Ectodermal cell (in vitro differentiated cells): Measurements from ENCODE around the gene GDE1.
"Not testable (repeated sequence)": the region's sequence is repeated elsewhere in the genome, so short reads cannot be mapped to it uniquely, and the experiment has no call there.

Experiments
- H3K27ac ChIP-seq: 2 replicates; pipeline ENCODE4 v1.7.0; 2013; ENCODE audit warnings: mild to moderate bottlenecking, low read depth, low read length; ENCODE audit not compliant: insufficient read depth, poor library complexity, severe bottlenecking
- H3K27me3 ChIP-seq: 2 replicates; pipeline ENCODE4 v1.7.0; 2013; ENCODE audit warnings: mild to moderate bottlenecking, low read length; ENCODE audit not compliant: insufficient read depth, control insufficient read depth, poor library complexity, severe bottlenecking
- H3K36me3 ChIP-seq: one replicate; pipeline ENCODE4 v1.7.0; 2013; ENCODE audit warnings: low read length; ENCODE audit not compliant: control insufficient read depth, insufficient read depth
- H3K4me1 ChIP-seq: one replicate; pipeline ENCODE4 v1.7.0; 2013; ENCODE audit warnings: low read length; ENCODE audit not compliant: control insufficient read depth, insufficient read depth
- H3K4me3 ChIP-seq: 2 replicates; pipeline ENCODE4 v1.7.0; 2013; ENCODE audit warnings: low read depth, low read length, control low read depth; ENCODE audit not compliant: insufficient read depth
- H3K9me3 ChIP-seq: 2 replicates; pipeline ENCODE4 v1.7.0; 2013; ENCODE audit warnings: mild to moderate bottlenecking, low read length, moderate library complexity; ENCODE audit not compliant: control insufficient read depth
- WGBS, 2 experiments: methylation state at CpG; one replicate each; pipeline ENCODE4 v1.1.7; 2013; ENCODE audit warnings: missing lambda C conversion rate in 2 of 2; 5-methylcytosine and 5-hydroxymethylcytosine counted together

Gene GDE1

DNA sequence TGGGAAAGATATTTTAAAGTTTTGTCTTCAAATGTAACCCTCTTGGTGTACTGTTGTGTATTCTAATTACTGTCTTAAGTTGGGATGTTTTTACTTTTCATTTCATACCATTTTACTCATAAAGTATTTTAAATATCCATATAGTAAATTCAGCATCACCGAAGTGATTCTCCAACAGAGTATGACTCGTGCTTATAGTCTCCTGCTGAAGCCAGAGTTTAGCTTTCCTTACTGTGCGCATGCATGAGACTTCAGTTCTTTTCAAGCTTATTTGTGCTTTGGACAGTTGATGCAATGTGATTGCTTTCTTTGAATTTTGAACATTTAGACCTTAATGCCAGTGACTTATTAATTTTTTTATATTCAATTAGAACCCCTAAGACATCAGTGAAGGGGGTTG is 26.2 kb upstream of the GDE1 start:
- WGBS, 2 experiments: 93 to 96% methylated on average over 3 of the region's 3 CpGs
- H3K36me3 ChIP-seq: peaks cover 10% of the 10 kb centered on the region
- no peak overlapping the region for H3K4me3 ChIP-seq

DNA sequence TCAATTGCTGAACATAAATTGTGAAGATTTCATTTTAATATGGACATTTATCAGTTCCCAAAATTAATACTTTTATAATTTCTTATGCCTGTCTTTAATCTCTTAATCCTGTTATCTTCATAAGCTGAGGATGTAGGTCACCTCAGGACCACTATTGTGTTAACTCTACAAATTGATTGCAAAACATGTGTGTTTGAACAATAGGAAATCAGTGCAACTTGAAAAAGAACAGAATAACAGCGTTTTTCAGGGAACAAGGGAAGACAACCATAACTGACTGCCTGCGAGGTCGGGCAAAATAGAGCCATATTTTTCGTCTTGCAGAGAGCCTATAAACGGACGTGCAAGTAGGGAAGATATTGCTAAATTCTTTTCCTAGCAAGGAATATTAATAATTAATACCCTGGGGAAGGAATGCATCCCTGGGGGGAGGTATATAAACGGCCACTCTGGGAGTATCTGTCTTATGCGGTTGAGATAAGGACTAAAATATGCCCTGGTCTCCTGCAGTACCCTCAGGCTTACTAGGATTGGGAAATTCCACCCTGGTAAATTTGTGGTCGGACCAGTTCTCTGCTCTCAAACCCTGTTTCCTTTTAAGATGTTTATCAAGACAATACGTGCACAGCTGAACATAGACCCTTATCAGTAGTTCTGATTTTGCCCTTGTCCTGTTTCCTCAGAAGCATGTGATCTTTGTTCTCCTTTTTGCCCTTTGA is 21.5 kb upstream of the GDE1 start:
- H3K36me3 ChIP-seq, H3K4me3 ChIP-seq, H3K27me3 ChIP-seq, H3K9me3 ChIP-seq, H3K4me1 ChIP-seq, H3K27ac ChIP-seq: not testable (repeated sequence)
- WGBS, 2 experiments: 94 to 98% methylated on average over 10 of the region's 10 CpGs

More for the DNA sequence above, 26.2 kb upstream of the GDE1 start:
- Histone ChIP-seq H3K27me3 (no peaks in the 10 kb centered on the region), H3K9me3 (no peaks in the 10 kb centered on the region), H3K4me1 (no peaks in the 10 kb centered on the region), H3K27ac (no peak overlapping the region)

DNA sequence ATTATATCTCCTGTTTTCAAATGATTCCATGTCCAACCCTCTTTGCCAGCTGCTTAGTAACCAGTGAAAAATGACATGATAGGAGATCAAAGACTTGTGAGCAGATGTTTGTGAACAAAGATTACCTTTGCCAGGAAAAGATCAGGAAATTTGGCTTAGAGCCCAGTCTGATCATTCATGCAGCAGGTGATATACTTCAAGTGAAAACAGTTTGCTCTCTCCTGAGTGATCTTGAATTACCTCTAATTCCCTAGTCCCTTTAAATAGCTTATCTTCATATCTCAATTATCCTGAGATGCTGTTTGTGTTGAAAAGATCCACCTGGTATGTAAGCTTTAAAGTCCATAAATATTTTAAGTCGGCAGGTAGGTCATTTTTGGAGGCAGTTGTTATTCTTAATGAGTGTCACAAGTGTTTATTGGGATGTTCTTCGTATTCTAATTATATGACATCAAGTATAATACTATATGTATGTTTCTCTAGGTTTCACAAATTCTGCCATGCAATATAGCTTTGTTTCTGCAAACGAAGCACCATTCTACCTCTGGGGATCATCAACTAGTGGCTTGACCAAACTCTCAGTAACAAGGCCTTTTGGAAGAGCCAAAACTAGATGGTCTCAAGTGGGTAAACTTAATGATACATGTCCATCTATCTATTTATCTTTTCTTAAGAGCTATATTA is 20.4 kb upstream of the GDE1 start:
- no peak overlapping the region for H3K27ac ChIP-seq
- H3K4me1 ChIP-seq: no peaks in the 10 kb centered on the region
- H3K9me3 ChIP-seq: no peaks in the 10 kb centered on the region
- H3K27me3 ChIP-seq: no peaks in the 10 kb centered on the region
- H3K36me3 ChIP-seq: peaks cover 7% of the 10 kb centered on the region
- H3K4me3 ChIP-seq: no peak overlapping the region
- 84 to 96% methylated on average over 2 of the region's 3 CpGs for WGBS, 2 experiments

DNA sequence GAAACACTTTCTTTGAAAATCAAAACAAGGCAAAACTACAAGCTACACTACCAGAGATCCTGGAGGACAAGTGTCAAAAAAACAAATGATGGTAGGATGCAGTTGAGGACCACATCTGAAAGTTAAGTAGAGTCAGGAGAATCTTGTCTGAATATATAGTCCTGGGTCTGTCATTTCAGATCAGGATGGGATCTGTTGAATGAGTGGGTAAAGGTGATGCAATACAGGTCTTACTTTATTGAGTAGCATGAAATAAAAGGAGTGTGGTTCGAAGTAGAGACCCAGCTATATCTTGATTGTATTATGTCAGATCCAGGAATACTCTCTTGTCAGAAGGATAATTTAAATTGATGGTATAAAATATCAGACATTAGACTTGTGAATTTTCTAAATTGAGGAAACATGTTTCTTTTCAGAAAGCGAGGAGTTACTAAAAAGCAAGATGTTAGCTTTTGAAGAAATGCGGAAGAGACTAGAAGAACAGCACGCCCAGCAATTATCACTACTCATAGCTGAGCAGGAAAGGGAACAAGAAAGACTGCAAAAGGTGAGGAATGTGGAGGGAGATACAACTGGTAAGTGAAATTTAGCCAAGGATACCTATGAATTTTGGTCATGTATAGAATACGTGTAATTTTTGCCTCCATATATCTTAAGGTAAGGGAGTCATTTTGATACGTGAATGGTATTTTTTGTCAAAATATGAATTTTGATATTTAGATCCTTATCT is 18.5 kb upstream of the GDE1 start:
- no peaks in the 10 kb centered on the region for H3K9me3 ChIP-seq
- H3K4me1 ChIP-seq: no peaks in the 10 kb centered on the region
- H3K27me3 ChIP-seq: no peaks in the 10 kb centered on the region
- H3K36me3 ChIP-seq: peaks cover 16% of the 10 kb centered on the region
- H3K4me3 ChIP-seq: no peak overlapping the region
- no peak overlapping the region for H3K27ac ChIP-seq
- WGBS, 2 experiments: 95 to 96% methylated on average over 5 to 6 of the region's 6 CpGs

DNA sequence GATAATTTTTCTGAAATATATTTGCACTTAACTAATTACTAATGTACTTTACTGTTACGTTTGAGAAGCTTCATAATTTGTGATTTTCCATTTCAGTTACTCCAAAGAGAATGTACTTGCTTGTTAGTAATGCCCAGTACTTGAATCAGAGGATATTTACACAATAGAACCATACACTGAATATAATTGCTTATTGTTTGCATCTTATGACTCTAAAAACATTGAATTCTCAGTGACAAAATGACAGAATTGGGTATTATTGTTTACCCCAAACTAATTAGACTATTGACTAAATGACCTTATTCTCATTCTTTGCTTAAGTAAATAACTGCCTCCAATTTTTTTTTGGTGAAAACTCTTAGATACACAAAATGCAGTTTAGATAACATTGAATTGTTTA is 10.7 kb upstream of the GDE1 start:
- WGBS, 2 experiments: 100% methylated on average over 1 of the region's 1 CpG; no CpG with 5 or more reads in 1 of the 2 experiments
- Histone ChIP-seq H3K4me1 (no peaks in the 10 kb centered on the region), H3K27me3 (no peaks in the 10 kb centered on the region), H3K27ac (no peak overlapping the region), H3K36me3 (peaks cover 22% of the 10 kb centered on the region), H3K9me3 (no peaks in the 10 kb centered on the region), H3K4me3 (no peak overlapping the region)

DNA sequence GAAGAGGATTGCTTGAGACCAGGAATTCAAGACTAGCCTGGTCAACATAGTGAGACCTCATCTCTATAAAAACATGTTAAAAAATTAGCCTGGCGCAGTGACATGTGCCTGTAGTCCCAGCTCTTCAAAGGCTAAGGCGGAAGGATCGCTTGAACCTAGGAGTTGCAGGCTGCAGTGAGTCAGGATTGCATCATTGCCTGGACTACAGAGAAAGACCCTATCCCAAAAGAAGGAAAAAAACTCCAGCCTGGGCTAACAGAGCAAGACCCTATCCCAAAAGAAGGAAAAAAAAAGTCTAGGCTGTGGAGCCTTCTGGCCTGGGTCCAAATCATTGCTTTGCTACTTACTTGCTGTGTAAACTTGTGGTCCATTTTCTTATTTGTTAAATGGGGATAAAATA is 6.8 kb upstream of the GDE1 start:
- 92 to 96% methylated on average over 3 of the region's 3 CpGs for WGBS, 2 experiments
- Histone ChIP-seq H3K4me1 (no peaks in the 10 kb centered on the region), H3K9me3 (no peaks in the 10 kb centered on the region), H3K36me3 (peaks cover 12% of the 10 kb centered on the region), H3K27ac (no peak overlapping the region), H3K4me3 (no peak overlapping the region), H3K27me3 (no peaks in the 10 kb centered on the region)

DNA sequence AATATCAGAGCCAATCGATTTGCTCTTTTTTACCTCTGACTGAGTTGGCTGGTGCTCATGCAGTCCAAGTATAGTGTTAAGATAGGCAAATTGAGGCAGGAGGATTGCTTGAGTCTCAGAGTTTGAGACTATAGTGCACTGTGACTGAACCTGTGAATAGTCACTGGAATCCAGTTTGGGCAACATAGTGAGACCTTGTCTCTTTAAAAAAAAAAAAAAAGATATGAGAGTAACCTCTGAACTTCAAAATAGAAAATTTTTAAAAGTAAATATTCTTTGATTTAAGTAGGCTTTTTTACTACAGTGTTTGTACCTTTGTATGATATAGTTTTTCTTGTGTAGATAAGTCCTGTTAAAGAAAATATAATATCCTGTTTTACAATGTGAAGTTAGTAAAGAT is 5.3 kb upstream of the GDE1 start:
- no peaks in the 10 kb centered on the region for H3K27me3 ChIP-seq
- no peak overlapping the region for H3K27ac ChIP-seq
- peaks cover 12% of the 10 kb centered on the region for H3K36me3 ChIP-seq
- H3K9me3 ChIP-seq: no peaks in the 10 kb centered on the region
- H3K4me1 ChIP-seq: peaks cover 4% of the 10 kb centered on the region
- 94 to 100% methylated on average over 1 of the region's 1 CpG for WGBS, 2 experiments
- no peak overlapping the region for H3K4me3 ChIP-seq

DNA sequence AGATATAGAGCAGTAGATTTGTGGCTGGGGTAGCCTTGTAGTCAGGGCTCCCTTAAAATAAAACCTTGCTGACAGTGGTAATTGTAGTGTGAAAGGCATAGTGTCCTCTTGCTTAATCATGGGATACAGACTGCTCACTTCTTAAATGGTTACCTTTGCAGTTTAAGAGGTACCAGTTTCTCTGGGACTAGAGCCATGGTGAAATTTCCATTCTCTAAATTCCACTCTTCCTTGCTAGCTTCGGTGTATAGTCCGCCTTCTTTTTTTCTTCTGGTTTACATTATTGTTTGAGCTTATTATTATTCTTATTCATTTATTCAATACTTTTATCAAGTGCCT is 3.5 kb upstream of the GDE1 start:
- WGBS, 2 experiments: no CpG with 5 or more reads among the region's 2 CpGs
- Histone ChIP-seq H3K27ac (no peak overlapping the region), H3K4me1 (peaks cover 7% of the 10 kb centered on the region), H3K36me3 (peaks cover 12% of the 10 kb centered on the region), H3K9me3 (no peaks in the 10 kb centered on the region), H3K27me3 (no peaks in the 10 kb centered on the region), H3K4me3 (peak overlapping the region; percentile 70)

DNA sequence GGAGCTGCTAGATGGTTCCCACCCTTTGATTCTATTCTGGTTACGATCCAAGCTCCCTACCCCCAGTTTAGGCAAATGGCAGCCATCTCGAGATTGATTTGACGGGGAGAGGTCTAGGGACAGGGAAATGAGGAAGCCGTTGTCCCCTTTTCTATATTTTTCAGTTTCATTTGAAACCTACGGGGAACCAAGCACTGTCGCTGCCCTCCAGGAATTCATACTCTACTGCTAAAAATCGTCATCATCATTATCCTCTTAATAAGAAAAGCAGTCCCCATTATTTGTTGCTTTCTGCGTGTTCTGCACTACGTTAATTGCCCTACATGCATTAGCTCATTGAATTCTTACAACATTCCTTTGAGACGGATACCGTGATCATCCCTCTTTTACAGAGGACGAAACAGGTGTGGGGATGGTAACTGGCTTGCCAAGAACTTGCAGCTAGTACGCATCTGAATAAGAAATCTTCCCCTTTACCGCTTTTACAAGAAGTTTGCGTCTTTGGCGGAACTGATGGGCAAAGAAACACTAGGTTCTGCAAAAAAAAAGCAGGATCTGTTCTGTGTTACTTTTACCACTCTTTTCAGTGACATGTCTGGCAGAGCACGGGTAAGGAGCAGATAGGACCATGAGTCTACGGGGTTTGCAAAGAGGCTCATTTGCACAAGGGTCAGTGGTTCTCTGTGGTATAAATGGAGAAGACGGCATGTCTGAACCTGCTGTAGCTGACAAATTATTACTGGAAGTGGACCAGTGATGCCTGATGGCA is 2.9 kb upstream of the GDE1 start:
- H3K27ac ChIP-seq: no peak overlapping the region
- WGBS, 2 experiments: 9% methylated on average over 19 of the region's 19 CpGs

DNA sequence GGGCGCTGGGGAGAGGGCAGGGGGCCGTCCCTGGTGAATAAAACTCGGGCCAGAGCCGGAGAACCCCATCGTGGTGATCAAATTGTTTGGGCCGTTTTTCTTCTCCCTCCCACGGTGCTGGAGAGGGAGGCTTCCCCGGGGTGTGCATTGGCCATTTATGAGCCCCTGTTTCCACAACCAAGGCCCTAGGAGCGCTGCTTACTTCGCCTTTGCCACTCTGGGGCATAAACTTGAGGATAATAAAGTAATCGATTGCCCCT is 2.4 kb upstream of the GDE1 start:
- H3K27ac ChIP-seq: peak overlapping the region; percentile 28
- H3K4me1 ChIP-seq: peaks cover 11% of the 10 kb centered on the region
- peaks cover 12% of the 10 kb centered on the region for H3K36me3 ChIP-seq
- H3K4me3 ChIP-seq: peak overlapping the region; percentile 70
- no peaks in the 10 kb centered on the region for H3K9me3 ChIP-seq
- 0% methylated on average over 11 of the region's 11 CpGs for WGBS, 2 experiments
- H3K27me3 ChIP-seq: no peaks in the 10 kb centered on the region

More for the DNA sequence above, 2.9 kb upstream of the GDE1 start:
- peak overlapping the region; percentile 70 for H3K4me3 ChIP-seq
- peaks cover 12% of the 10 kb centered on the region for H3K36me3 ChIP-seq
- no peaks in the 10 kb centered on the region for H3K9me3 ChIP-seq
- H3K27me3 ChIP-seq: no peaks in the 10 kb centered on the region
- peaks cover 11% of the 10 kb centered on the region for H3K4me1 ChIP-seq
